Trophoblast cell (in vitro differentiated cells and primary cell): ENCODE data around the gene KIF3A.

Experiments
- DNase-seq, 2 donors: peaks; one replicate each; pipeline ENCODE4 v3.0.0-alpha.2; 2016
- H2AFZ ChIP-seq: 2 replicates; pipeline ENCODE4 v1.6.1; 2013; ENCODE audit warnings: low read length, moderate library complexity, mild to moderate bottlenecking; ENCODE audit not compliant: insufficient read depth, poor library complexity
- H2AK5ac ChIP-seq: 2 replicates; pipeline ENCODE4 v1.6.1; 2013; ENCODE audit warnings: mild to moderate bottlenecking, low read length
- H2BK120ac ChIP-seq: 2 replicates; pipeline ENCODE4 v1.6.1; 2013; ENCODE audit warnings: low read length, mild to moderate bottlenecking, moderate library complexity; ENCODE audit not compliant: insufficient read depth, poor library complexity
- H2BK12ac ChIP-seq: 2 replicates; pipeline ENCODE4 v1.6.1; 2013; ENCODE audit warnings: mild to moderate bottlenecking, low read length, moderate library complexity
- H2BK5ac ChIP-seq: 2 replicates; pipeline ENCODE4 v1.6.1; 2013; ENCODE audit warnings: low read length, low read depth, moderate library complexity, mild to moderate bottlenecking; ENCODE audit not compliant: poor library complexity
- H3K14ac ChIP-seq: 2 replicates; pipeline ENCODE4 v1.6.1; 2013; ENCODE audit warnings: mild to moderate bottlenecking, low read length
- H3K18ac ChIP-seq: 2 replicates; pipeline ENCODE4 v1.6.1; 2013; ENCODE audit warnings: mild to moderate bottlenecking, low read length
- H3K23ac ChIP-seq: 2 replicates; pipeline ENCODE4 v1.6.1; 2013; ENCODE audit warnings: low read length
- H3K27ac ChIP-seq: 2 replicates; pipeline ENCODE4 v1.5.1; 2013; ENCODE audit warnings: low read depth, mild to moderate bottlenecking, inconsistent platforms, low read length, moderate library complexity
- H3K27me3 ChIP-seq: 2 replicates; pipeline ENCODE4 v1.6.1; 2013; ENCODE audit warnings: inconsistent platforms, mild to moderate bottlenecking, low read length, moderate library complexity; ENCODE audit not compliant: insufficient read depth
- H3K36me3 ChIP-seq, 2 experiments: 1 replicate in 1 of 2; 2 replicates in 1 of 2; pipeline ENCODE4 v1.6.1; 2013; ENCODE audit warnings: low read length in 2 of 2, mild to moderate bottlenecking in 2 of 2, moderate library complexity in 1 of 2; ENCODE audit not compliant: insufficient read depth in 2 of 2, control insufficient read depth in 1 of 2
- H3K4ac ChIP-seq: 2 replicates; pipeline ENCODE4 v1.6.1; 2013; ENCODE audit warnings: low read depth, mild to moderate bottlenecking, low read length, moderate library complexity
- H3K4me1 ChIP-seq, 2 experiments: 1 replicate in 1 of 2; 2 replicates in 1 of 2; pipeline ENCODE4 v1.6.1; 2013; ENCODE audit warnings: low read length in 2 of 2, mild to moderate bottlenecking in 2 of 2, moderate library complexity in 1 of 2; ENCODE audit not compliant: insufficient read depth in 2 of 2, control insufficient read depth in 1 of 2
- H3K4me2 ChIP-seq: 2 replicates; pipeline ENCODE4 v1.6.1; 2013; ENCODE audit warnings: inconsistent platforms, mild to moderate bottlenecking, low read length, moderate library complexity
- H3K4me3 ChIP-seq: 2 replicates; pipeline ENCODE4 v1.5.1; 2013; ENCODE audit warnings: mild to moderate bottlenecking, low read depth, low read length, inconsistent platforms
- H3K79me1 ChIP-seq: one replicate; pipeline ENCODE4 v1.6.1; 2013; ENCODE audit warnings: low read length
- H3K79me2 ChIP-seq: 2 replicates; pipeline ENCODE4 v1.6.1; 2013; ENCODE audit warnings: low read length, mild to moderate bottlenecking; ENCODE audit not compliant: control insufficient read depth, insufficient read depth, poor library complexity
- H3K9ac ChIP-seq: 2 replicates; pipeline ENCODE4 v1.6.1; 2013; ENCODE audit warnings: mild to moderate bottlenecking, low read length
- H3K9me3 ChIP-seq: 2 replicates; pipeline ENCODE4 v1.6.1; 2013; ENCODE audit warnings: low read depth, mild to moderate bottlenecking, control low read depth, inconsistent platforms, low read length; ENCODE audit not compliant: insufficient read depth
- H4K12ac ChIP-seq: 2 replicates; pipeline ENCODE4 v1.6.1; 2013; ENCODE audit warnings: low read depth, mild to moderate bottlenecking, low read length, moderate library complexity
- H4K8ac ChIP-seq: 2 replicates; pipeline ENCODE4 v1.6.1; 2013; ENCODE audit warnings: low read depth, mild to moderate bottlenecking, low read length, moderate library complexity
- H4K91ac ChIP-seq: one replicate; pipeline ENCODE4 v1.6.1; 2013; ENCODE audit warnings: low read depth, mild to moderate bottlenecking, low read length, moderate library complexity
- WGBS: extraction: QIAGEN DNeasy Blood & Tissue Kit; methylation state at CpG from one replicate; pipeline ENCODE4 v1.1.7; 2013; ENCODE audit warnings: missing lambda C conversion rate; ENCODE audit not compliant: insufficient read length, insufficient coverage; ENCODE audit errors: extremely low coverage; 5-methylcytosine and 5-hydroxymethylcytosine counted together

The KIF3A gene

GRCh38 chr5:132739232-132739631, 1.9 kb upstream of the KIF3A start:
- WGBS: no CpG with 5 or more reads among the region's 1 CpG
- H3K4ac ChIP-seq: no peak overlapping the region

GRCh38 chr5:132737982-132738681, 786 bp upstream of the KIF3A start:
- peak overlapping the region; percentile 4 for H3K27ac ChIP-seq
- H3K4me2 ChIP-seq: peak overlapping the region; percentile 56
- no peak overlapping the region for H3K4me3 ChIP-seq
- H3K79me2 ChIP-seq: peaks cover 4% of the 10 kb centered on the region
- peak overlapping the region; percentile 75 for H2BK5ac ChIP-seq
- peak overlapping the region; percentile 68 for H3K14ac ChIP-seq
- H3K23ac ChIP-seq: no peak overlapping the region
- peaks cover 7% of the 10 kb centered on the region for H3K79me1 ChIP-seq
- H2AFZ ChIP-seq: peak overlapping the region; percentile 98
- no peak overlapping the region for H3K9ac ChIP-seq
- DNase-seq: peak; percentile 72 to 90
- peaks cover 0 to 3% of the 10 kb centered on the region in 2 experiments for H3K36me3 ChIP-seq
- peak overlapping the region; percentile 50 for H4K12ac ChIP-seq
- no peak overlapping the region for H3K4ac ChIP-seq
- peaks cover 2% of the 10 kb centered on the region for H3K9me3 ChIP-seq
- peak overlapping the region; percentile 78 for H4K91ac ChIP-seq
- no CpG with 5 or more reads among the region's 9 CpGs for WGBS
- H2AK5ac ChIP-seq: no peak overlapping the region
- H4K8ac ChIP-seq: peak overlapping the region; percentile 32
- H2BK120ac ChIP-seq: no peak overlapping the region
- no peak overlapping the region for H3K18ac ChIP-seq
- no peaks in the 10 kb centered on the region for H3K27me3 ChIP-seq
- peak overlapping the region; percentile 91 for H2BK12ac ChIP-seq
- peaks cover 3 to 4% of the 10 kb centered on the region in 2 experiments for H3K4me1 ChIP-seq

More at GRCh38 chr5:132739232-132739631, 1.9 kb upstream of the KIF3A start:
- H2AFZ ChIP-seq: no peak overlapping the region
- H2BK12ac ChIP-seq: no peak overlapping the region
- H2AK5ac ChIP-seq: no peak overlapping the region
- no peak overlapping the region for H3K9ac ChIP-seq
- no peak overlapping the region for H4K8ac ChIP-seq
- no peaks in the 10 kb centered on the region for H3K36me3 ChIP-seq
- H3K4me3 ChIP-seq: no peak overlapping the region
- H3K79me2 ChIP-seq: peaks cover 4% of the 10 kb centered on the region
- no peak overlapping the region for H4K12ac ChIP-seq
- peaks cover 3 to 4% of the 10 kb centered on the region in 2 experiments for H3K4me1 ChIP-seq
- H3K4me2 ChIP-seq: no peak overlapping the region
- DNase-seq: no peak
- no peaks in the 10 kb centered on the region for H3K27me3 ChIP-seq
- peaks cover 2% of the 10 kb centered on the region for H3K9me3 ChIP-seq
- no peak overlapping the region for H2BK5ac ChIP-seq
- no peak overlapping the region for H3K14ac ChIP-seq
- H3K79me1 ChIP-seq: peaks cover 7% of the 10 kb centered on the region
- no peak overlapping the region for H4K91ac ChIP-seq
- no peak overlapping the region for H2BK120ac ChIP-seq
- no peak overlapping the region for H3K23ac ChIP-seq
- H3K27ac ChIP-seq: no peak overlapping the region
- no peak overlapping the region for H3K18ac ChIP-seq

GRCh38 chr5:132734687-132735086, 2.7 kb downstream of the KIF3A start:
- peaks cover 2 to 8% of the 10 kb centered on the region in 2 experiments for H3K36me3 ChIP-seq
- H3K9me3 ChIP-seq: no peaks in the 10 kb centered on the region
- WGBS: no CpG with 5 or more reads among the region's 2 CpGs
- peaks cover 4% of the 10 kb centered on the region for H3K79me1 ChIP-seq
- H2BK12ac ChIP-seq: no peak overlapping the region
- DNase-seq: no peak
- H3K23ac ChIP-seq: no peak overlapping the region
- H4K12ac ChIP-seq: no peak overlapping the region
- no peak overlapping the region for H2AK5ac ChIP-seq
- H3K9ac ChIP-seq: no peak overlapping the region
- no peak overlapping the region for H3K14ac ChIP-seq
- no peak overlapping the region for H4K8ac ChIP-seq
- no peak overlapping the region for H4K91ac ChIP-seq
- no peak overlapping the region for H2BK120ac ChIP-seq
- peaks cover 4% of the 10 kb centered on the region for H3K79me2 ChIP-seq
- peaks cover 3 to 4% of the 10 kb centered on the region in 2 experiments for H3K4me1 ChIP-seq
- H3K18ac ChIP-seq: no peak overlapping the region
- no peaks in the 10 kb centered on the region for H3K27me3 ChIP-seq
- H3K27ac ChIP-seq: no peak overlapping the region
- H3K4me3 ChIP-seq: no peak overlapping the region
- H2BK5ac ChIP-seq: no peak overlapping the region
- no peak overlapping the region for H2AFZ ChIP-seq
- no peak overlapping the region for H3K4ac ChIP-seq
- H3K4me2 ChIP-seq: no peak overlapping the region

- no peak overlapping the region for H3K23ac ChIP-seq
- no CpG with 5 or more reads among the region's 2 CpGs for WGBS
- H3K9ac ChIP-seq: no peak overlapping the region
- no peak overlapping the region for H2AK5ac ChIP-seq
- no peak overlapping the region for H4K8ac ChIP-seq
- no peak overlapping the region for H3K27ac ChIP-seq
- no peak overlapping the region for H2BK5ac ChIP-seq
- no peak overlapping the region for H2AFZ ChIP-seq
- no peak for DNase-seq
- H3K27me3 ChIP-seq: no peaks in the 10 kb centered on the region
- H3K9me3 ChIP-seq: no peaks in the 10 kb centered on the region
- H4K12ac ChIP-seq: no peak overlapping the region
- H2BK120ac ChIP-seq: no peak overlapping the region
- no peak overlapping the region for H3K4me2 ChIP-seq
- H3K79me2 ChIP-seq: peaks cover 4% of the 10 kb centered on the region
- H3K4me1 ChIP-seq: peaks cover 3 to 4% of the 10 kb centered on the region in 2 experiments
- no peak overlapping the region for H3K18ac ChIP-seq
- H3K4me3 ChIP-seq: no peak overlapping the region
- H4K91ac ChIP-seq: no peak overlapping the region
- H3K14ac ChIP-seq: no peak overlapping the region
- peaks cover 4% of the 10 kb centered on the region for H3K79me1 ChIP-seq
- no peak overlapping the region for H3K4ac ChIP-seq
- H3K36me3 ChIP-seq: peaks cover 3 to 8% of the 10 kb centered on the region in 2 experiments
- no peak overlapping the region for H2BK12ac ChIP-seq
Observed at GRCh38 chr5:132733499-132734148, 3.7 kb downstream of the KIF3A start.
